ENCODE measurements around the gene CYP39A1.

DNA sequence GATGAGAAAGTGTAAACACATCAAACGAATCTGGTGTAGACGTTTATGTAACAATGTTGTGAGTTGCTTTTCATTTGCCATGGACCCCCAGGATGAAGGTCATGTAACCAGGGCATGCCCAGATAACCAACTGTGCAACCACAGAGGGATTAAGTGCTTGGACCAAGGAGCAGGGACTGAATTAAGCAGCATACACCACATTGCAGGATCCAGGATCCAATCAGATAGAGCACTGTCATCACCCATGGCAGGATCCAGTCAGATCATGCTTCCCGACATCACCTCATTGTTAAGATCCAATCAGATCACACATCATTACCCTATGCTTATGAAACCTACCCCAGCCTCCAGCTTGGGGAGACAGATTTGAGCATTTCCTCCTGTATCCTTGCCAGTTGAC, 87.1 kb downstream of the CYP39A1 start:
- TF ChIP-seq CTCF (IDR thresholded peaks at IDR 0.05) (no peak), POLR2A (IDR thresholded peaks at IDR 0.05) (no peak)

All from gastroesophageal sphincter (tissue), 3 donors.